ENCODE measurements around the gene AKAP13. TPM values are rescaled to one million over a fixed set of nuclear protein-coding genes. Genes with fewer than 3 reads are reported as not detected.

The AKAP13 gene
- total and polyA plus RNA-seq, 5 donors from 2014 or later: 106 to 482 (median 112) TPM

GRCh38 chr15:85636351-85636750 is 255.9 kb downstream of the AKAP13 start:
- no peak overlapping the region for H3K27ac Mint-ChIP-seq
- peaks cover 24% of the 10 kb centered on the region for H3K36me3 Mint-ChIP-seq
- H3K4me1 ChIP-seq (ENCODE audit: control insufficient read depth, insufficient read depth, low read length, poor library complexity, severe bottlenecking): no peaks in the 10 kb centered on the region

GRCh38 chr15:85639752-85640381 is 259.5 kb downstream of the AKAP13 start:
- Mint-ChIP-seq H3K9me3 (no peaks in the 10 kb centered on the region), H3K27ac (peak overlapping the region in 2 of 3 donors; percentile 39 to 73), H3K4me1 (peaks cover 27 to 43% (median 31%) of the 10 kb centered on the region in 4 donors), H3K4me3 (peak overlapping the region in 2 of 4 donors; percentile 7 to 62), H3K36me3 (peaks cover 36% of the 10 kb centered on the region), H3K27me3 (no peaks in the 10 kb centered on the region)
- H3K9me3 ChIP-seq (ENCODE audit: control insufficient read depth in 2 of 2, low read length in 2 of 2): no peaks in the 10 kb centered on the region
- no peak overlapping the region for H3K4me3 ChIP-seq (ENCODE audit: low read depth, low read length)
- peaks cover 2% of the 10 kb centered on the region for H3K4me1 ChIP-seq (ENCODE audit: control insufficient read depth, insufficient read depth, low read length, poor library complexity, severe bottlenecking)
- H3K27ac ChIP-seq (ENCODE audit: insufficient read depth, low read length, poor library complexity, severe bottlenecking): no peak overlapping the region
- no peaks in the 10 kb centered on the region for H3K27me3 ChIP-seq (ENCODE audit: control insufficient read depth, insufficient read depth, low read length)
- peaks cover 41% of the 10 kb centered on the region for H3K36me3 ChIP-seq (ENCODE audit: control insufficient read depth, insufficient read depth, low read length)
- DNase-seq (no peak), ATAC-seq (ENCODE audit: low read depth in 2 of 2) (peak in 1 of 2 donors; percentile 37)

More at GRCh38 chr15:85636351-85636750, 255.9 kb downstream of the AKAP13 start:
- Histone ChIP-seq H3K4me3 (ENCODE audit: low read depth, low read length) (no peak overlapping the region), H3K27me3 (ENCODE audit: control insufficient read depth, insufficient read depth, low read length) (no peaks in the 10 kb centered on the region), H3K27ac (ENCODE audit: insufficient read depth, low read length, poor library complexity, severe bottlenecking) (no peak overlapping the region), H3K36me3 (ENCODE audit: control insufficient read depth, insufficient read depth, low read length) (peaks cover 22% of the 10 kb centered on the region), H3K9me3 (ENCODE audit: control insufficient read depth in 2 of 2, low read length in 2 of 2) (no peaks in the 10 kb centered on the region)
- no peak overlapping the region for H3K4me3 Mint-ChIP-seq
- H3K9me3 Mint-ChIP-seq: no peaks in the 10 kb centered on the region
- DNase-seq (no peak), ATAC-seq (ENCODE audit: low read depth in 2 of 2) (no peak)
- peaks cover 23 to 41% (median 30%) of the 10 kb centered on the region in 4 donors for H3K4me1 Mint-ChIP-seq
- no peaks in the 10 kb centered on the region for H3K27me3 Mint-ChIP-seq

GRCh38 chr15:85642065-85642692 is 261.8 kb downstream of the AKAP13 start:
- H3K27me3 Mint-ChIP-seq: no peaks in the 10 kb centered on the region
- no peak overlapping the region for H3K4me3 Mint-ChIP-seq

GRCh38 chr15:85642693-85643066 is 262.3 kb downstream of the AKAP13 start:
- peaks cover 27 to 53% (median 42%) of the 10 kb centered on the region in 4 donors for H3K4me1 Mint-ChIP-seq
- ATAC-seq (ENCODE audit: low read depth in 2 of 2) (no peak), DNase-seq (no peak)
- H3K36me3 Mint-ChIP-seq: peaks cover 37% of the 10 kb centered on the region
- H3K36me3 ChIP-seq (ENCODE audit: control insufficient read depth, insufficient read depth, low read length): peaks cover 44% of the 10 kb centered on the region
- H3K9me3 Mint-ChIP-seq: peaks cover 0 to 2% (median 0%) of the 10 kb centered on the region in 7 donors
- no peaks in the 10 kb centered on the region for H3K27me3 Mint-ChIP-seq
- peaks cover 25% of the 10 kb centered on the region for H3K4me1 ChIP-seq (ENCODE audit: control insufficient read depth, insufficient read depth, low read length, poor library complexity, severe bottlenecking)
- H3K27ac ChIP-seq (ENCODE audit: insufficient read depth, low read length, poor library complexity, severe bottlenecking): no peak overlapping the region
- no peaks in the 10 kb centered on the region for H3K9me3 ChIP-seq (ENCODE audit: control insufficient read depth in 2 of 2, low read length in 2 of 2)
- no peak overlapping the region for H3K4me3 ChIP-seq (ENCODE audit: low read depth, low read length)
- peak overlapping the region in 2 of 3 donors; percentile 62 to 67 for H3K27ac Mint-ChIP-seq
- H3K4me3 Mint-ChIP-seq: peak overlapping the region in 1 of 4 donors; percentile 21
- H3K27me3 ChIP-seq (ENCODE audit: control insufficient read depth, insufficient read depth, low read length): no peaks in the 10 kb centered on the region

More at GRCh38 chr15:85642065-85642692, 261.8 kb downstream of the AKAP13 start:
- Histone ChIP-seq H3K4me1 (ENCODE audit: control insufficient read depth, insufficient read depth, low read length, poor library complexity, severe bottlenecking) (peaks cover 25% of the 10 kb centered on the region), H3K27me3 (ENCODE audit: control insufficient read depth, insufficient read depth, low read length) (no peaks in the 10 kb centered on the region), H3K36me3 (ENCODE audit: control insufficient read depth, insufficient read depth, low read length) (peaks cover 44% of the 10 kb centered on the region), H3K4me3 (ENCODE audit: low read depth, low read length) (no peak overlapping the region), H3K27ac (ENCODE audit: insufficient read depth, low read length, poor library complexity, severe bottlenecking) (no peak overlapping the region), H3K9me3 (ENCODE audit: control insufficient read depth in 2 of 2, low read length in 2 of 2) (no peaks in the 10 kb centered on the region)
- ATAC-seq (ENCODE audit: low read depth in 2 of 2) (no peak), DNase-seq (no peak)
- Mint-ChIP-seq H3K4me1 (peaks cover 32 to 50% (median 40%) of the 10 kb centered on the region in 4 donors), H3K9me3 (peaks cover 0 to 2% (median 0%) of the 10 kb centered on the region in 7 donors), H3K27ac (peak overlapping the region in 1 of 3 donors; percentile 71), H3K36me3 (peaks cover 38% of the 10 kb centered on the region)

GRCh38 chr15:85646538-85647091 is 266.2 kb downstream of the AKAP13 start:
- Histone ChIP-seq H3K4me3 (ENCODE audit: low read depth, low read length) (no peak overlapping the region), H3K36me3 (ENCODE audit: control insufficient read depth, insufficient read depth, low read length) (peaks cover 29% of the 10 kb centered on the region), H3K27me3 (ENCODE audit: control insufficient read depth, insufficient read depth, low read length) (no peaks in the 10 kb centered on the region), H3K4me1 (ENCODE audit: control insufficient read depth, insufficient read depth, low read length, poor library complexity, severe bottlenecking) (peaks cover 34% of the 10 kb centered on the region), H3K27ac (ENCODE audit: insufficient read depth, low read length, poor library complexity, severe bottlenecking) (peak overlapping the region; percentile 67), H3K9me3 (ENCODE audit: control insufficient read depth in 2 of 2, low read length in 2 of 2) (no peaks in the 10 kb centered on the region)
- Mint-ChIP-seq H3K36me3 (peaks cover 31% of the 10 kb centered on the region), H3K9me3 (peaks cover 0 to 2% (median 0%) of the 10 kb centered on the region in 7 donors), H3K27me3 (no peaks in the 10 kb centered on the region), H3K4me1 (peaks cover 15 to 52% (median 40%) of the 10 kb centered on the region in 4 donors), H3K4me3 (peak overlapping the region in 3 of 4 donors; percentile 32 to 83 (median 65)), H3K27ac (peak overlapping the region; percentile 72 to 87 (median 83))
- DNase-seq (peak; percentile 17 to 36 (median 26)), ATAC-seq (ENCODE audit: low read depth in 2 of 2) (peak; percentile 78 to 90)

GRCh38 chr15:85649372-85649771 is 269.0 kb downstream of the AKAP13 start:
- H3K9me3 ChIP-seq (ENCODE audit: control insufficient read depth in 2 of 2, low read length in 2 of 2): no peaks in the 10 kb centered on the region
- H3K4me1 ChIP-seq (ENCODE audit: control insufficient read depth, insufficient read depth, low read length, poor library complexity, severe bottlenecking): peaks cover 34% of the 10 kb centered on the region
- H3K4me1 Mint-ChIP-seq: peaks cover 15 to 56% (median 36%) of the 10 kb centered on the region in 4 donors
- ATAC-seq (ENCODE audit: low read depth in 2 of 2): peak; percentile 10 to 47
- H3K36me3 ChIP-seq (ENCODE audit: control insufficient read depth, insufficient read depth, low read length): peaks cover 28% of the 10 kb centered on the region
- peak overlapping the region; percentile 43 for H3K27ac ChIP-seq (ENCODE audit: insufficient read depth, low read length, poor library complexity, severe bottlenecking)
- H3K27me3 Mint-ChIP-seq: no peaks in the 10 kb centered on the region
- peak overlapping the region in 3 of 4 donors; percentile 1 to 43 (median 6) for H3K4me3 Mint-ChIP-seq
- peaks cover 0 to 2% (median 0%) of the 10 kb centered on the region in 7 donors for H3K9me3 Mint-ChIP-seq
- H3K27ac Mint-ChIP-seq: peak overlapping the region in 2 of 3 donors; percentile 74 to 90
- DNase-seq: peak in 1 of 3 donors; percentile 45
- peaks cover 37% of the 10 kb centered on the region for H3K36me3 Mint-ChIP-seq
- H3K4me3 ChIP-seq (ENCODE audit: low read depth, low read length): no peak overlapping the region
- H3K27me3 ChIP-seq (ENCODE audit: control insufficient read depth, insufficient read depth, low read length): no peaks in the 10 kb centered on the region

- H3K27me3 Mint-ChIP-seq: no peaks in the 10 kb centered on the region
- peaks cover 0 to 2% (median 0%) of the 10 kb centered on the region in 7 donors for H3K9me3 Mint-ChIP-seq
- peak overlapping the region in 2 of 3 donors; percentile 12 to 36 for H3K27ac Mint-ChIP-seq
- H3K4me3 ChIP-seq (ENCODE audit: low read depth, low read length): no peak overlapping the region
- no peak overlapping the region for H3K27ac ChIP-seq (ENCODE audit: insufficient read depth, low read length, poor library complexity, severe bottlenecking)
- H3K9me3 ChIP-seq (ENCODE audit: control insufficient read depth in 2 of 2, low read length in 2 of 2): no peaks in the 10 kb centered on the region
- H3K4me1 Mint-ChIP-seq: peaks cover 4 to 38% (median 23%) of the 10 kb centered on the region in 4 donors
- DNase-seq: no peak
- peaks cover 16% of the 10 kb centered on the region for H3K4me1 ChIP-seq (ENCODE audit: control insufficient read depth, insufficient read depth, low read length, poor library complexity, severe bottlenecking)
- no peak for ATAC-seq (ENCODE audit: low read depth in 2 of 2)
- peaks cover 39% of the 10 kb centered on the region for H3K36me3 Mint-ChIP-seq
- H3K4me3 Mint-ChIP-seq: no peak overlapping the region
- H3K27me3 ChIP-seq (ENCODE audit: control insufficient read depth, insufficient read depth, low read length): no peaks in the 10 kb centered on the region
- H3K36me3 ChIP-seq (ENCODE audit: control insufficient read depth, insufficient read depth, low read length): peaks cover 42% of the 10 kb centered on the region
These were observed 271.1 kb downstream of the AKAP13 start for GRCh38 chr15:85651548-85651947.
